Middle frontal gyrus (tissue), 1 donor: ENCODE measurements around the gene ILF3.
"Not testable (repeated sequence)": the region's sequence is repeated elsewhere in the genome, so short reads cannot be mapped to it uniquely, and the experiment has no call there.

Experiments
- DNase-seq: peaks from one replicate; pipeline ENCODE4 v3.0.0-alpha.2; 2015; ENCODE audit warnings: low spot score; ENCODE audit errors: extremely low spot score

Gene ILF3

DNA sequence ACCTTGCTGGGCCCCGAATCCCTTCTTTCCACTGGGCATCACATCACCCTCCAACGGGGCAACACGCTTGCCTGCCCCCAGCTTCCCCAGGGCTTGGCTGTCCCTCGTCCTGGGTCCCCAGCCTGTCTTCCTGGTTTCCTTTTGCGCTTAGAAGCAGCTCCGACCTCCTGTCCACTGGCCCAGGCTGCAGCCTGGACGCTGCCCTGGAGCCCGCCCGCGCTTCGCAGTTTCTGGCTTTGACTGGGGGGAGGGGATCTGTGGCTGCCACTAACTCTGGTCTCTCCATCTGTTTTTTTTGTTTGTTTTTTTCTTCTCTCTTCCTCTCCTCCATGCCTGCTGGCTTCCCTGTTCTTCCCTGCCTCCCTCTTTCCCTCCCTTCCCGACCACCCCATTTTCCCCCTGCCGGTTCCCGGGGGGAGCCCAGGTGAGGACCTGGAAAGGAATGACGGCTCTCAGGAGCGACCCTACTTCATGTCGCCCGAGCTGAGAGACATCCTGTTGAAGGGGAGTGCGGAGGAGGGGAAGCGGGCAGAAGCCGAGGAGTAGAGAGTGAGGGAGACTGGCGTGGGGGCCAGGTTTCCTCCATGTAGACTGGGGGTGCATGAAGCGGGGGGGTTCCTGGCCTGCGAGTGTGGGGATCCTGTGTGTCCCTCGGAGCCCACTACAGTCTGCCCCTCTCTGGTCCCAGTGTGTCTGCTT lies 11.5 kb upstream of the ILF3 start:
- DNase-seq: no peak

DNA sequence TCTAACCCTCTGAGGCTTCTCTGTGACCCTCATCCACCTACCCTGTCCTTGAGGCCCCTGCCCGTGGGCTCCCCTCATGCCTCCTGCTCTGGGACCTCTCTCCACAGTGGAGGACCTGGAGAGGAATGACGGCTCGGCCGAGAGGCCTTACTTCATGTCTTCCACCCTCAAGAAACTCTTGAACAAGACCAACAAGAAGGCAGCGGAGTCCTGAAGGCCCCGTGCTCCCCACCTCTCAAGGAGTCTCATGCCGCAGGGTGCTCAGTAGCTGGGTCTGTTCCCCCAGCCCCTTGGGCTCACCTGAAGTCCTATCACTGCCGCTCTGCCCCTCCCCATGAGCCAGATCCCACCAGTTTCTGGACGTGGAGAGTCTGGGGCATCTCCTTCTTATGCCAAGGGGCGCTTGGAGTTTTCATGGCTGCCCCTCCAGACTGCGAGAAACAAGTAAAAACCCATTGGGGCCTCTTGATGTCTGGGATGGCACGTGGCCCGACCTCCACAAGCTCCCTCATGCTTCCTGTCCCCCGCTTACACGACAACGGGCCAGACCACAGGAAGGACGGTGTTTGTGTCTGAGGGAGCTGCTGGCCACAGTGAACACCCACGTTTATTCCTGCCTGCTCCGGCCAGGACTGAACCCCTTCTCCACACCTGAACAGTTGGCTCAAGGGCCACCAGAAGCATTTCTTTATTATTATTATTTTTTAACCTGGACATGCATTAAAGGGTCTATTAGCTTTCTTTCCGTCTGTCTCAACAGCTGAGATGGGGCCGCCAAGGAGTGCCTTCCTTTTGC lies 10.8 kb upstream of the ILF3 start:
- no peak for DNase-seq

DNA sequence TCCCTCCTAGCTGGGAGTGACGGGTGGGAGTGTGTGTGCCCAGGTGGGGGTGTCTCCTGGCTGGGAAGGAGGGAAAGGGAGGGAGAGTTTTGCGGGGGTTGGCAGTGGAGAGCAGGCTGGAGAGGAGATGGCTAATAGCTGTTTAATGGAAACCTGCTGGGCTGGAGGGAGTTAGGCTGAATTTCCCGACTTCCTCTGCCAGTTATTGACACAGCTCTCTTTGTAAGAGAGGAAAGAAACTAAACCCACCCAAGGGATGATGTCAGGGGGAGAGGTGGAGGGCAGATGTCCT lies 10.2 kb upstream of the ILF3 start:
- DNase-seq: no peak

DNA sequence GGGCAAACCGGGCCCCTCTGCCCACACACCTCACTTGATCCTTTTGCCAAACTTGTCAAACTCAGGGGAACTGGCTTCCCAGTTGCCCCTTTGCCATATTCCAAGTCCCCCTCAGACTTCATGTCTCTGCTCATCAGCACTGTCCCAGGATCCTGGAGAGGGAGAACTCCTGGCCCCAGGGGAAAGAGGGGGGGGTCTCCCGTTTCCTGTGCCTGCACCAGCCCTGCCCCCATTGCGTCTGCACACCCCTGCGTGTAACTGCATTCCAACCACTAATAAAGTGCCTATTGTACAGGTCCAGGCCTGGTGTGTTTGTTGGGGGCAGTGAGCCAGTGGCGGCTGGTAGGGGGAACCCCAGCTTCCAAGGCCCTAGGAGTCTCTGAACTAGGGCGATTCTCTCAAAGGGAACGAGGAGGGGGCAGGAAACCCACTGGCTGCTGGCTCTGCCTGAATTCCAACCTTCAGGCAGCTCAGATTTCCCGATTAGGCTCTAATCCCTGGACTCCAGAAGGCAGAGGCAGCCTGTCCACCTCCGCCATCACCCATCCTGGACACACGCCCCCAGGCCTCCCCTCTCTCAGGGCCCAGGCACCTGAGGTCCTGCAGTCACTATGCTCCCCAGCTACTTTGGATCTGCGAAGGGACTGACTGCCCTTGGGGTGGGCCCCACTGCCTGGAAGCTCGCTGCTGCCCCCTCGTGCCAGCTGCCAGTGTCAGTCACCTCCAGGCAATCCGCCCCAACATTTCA lies 9.7 kb upstream of the ILF3 start:
- peak; percentile 29 for DNase-seq

DNA sequence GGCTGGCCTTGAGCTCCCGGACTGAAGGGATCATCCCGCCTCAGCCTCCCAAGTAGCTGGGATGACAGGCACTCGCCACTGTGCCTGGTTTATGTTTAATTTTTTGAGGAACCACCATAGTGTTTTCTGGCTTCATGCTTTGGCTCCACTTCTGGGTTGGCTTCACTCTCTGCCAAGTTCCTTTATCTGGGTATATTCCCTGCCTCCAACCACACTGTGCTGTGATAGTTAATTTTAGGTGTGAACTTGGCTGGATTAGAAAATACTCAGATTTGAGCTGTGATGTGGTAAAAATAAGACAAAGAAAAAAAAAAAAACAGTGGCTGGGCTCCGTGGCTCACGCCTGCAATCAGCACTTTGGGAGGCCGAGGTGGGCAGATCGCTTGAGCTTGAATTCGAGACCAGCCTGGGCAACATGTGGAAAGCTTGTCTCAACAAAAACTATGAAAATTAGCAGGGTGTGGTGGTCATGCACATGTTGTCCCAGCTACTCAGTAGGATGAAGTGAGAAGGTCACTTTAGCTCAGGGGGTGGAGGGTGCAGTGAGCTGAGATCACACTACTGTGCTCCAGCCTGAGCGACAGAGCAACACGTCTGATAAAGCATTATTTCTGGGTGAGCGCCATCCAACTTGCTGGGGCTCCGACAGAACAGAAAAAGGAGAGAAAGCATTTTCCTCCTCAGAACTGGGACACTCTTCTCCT lies 7.5 kb upstream of the ILF3 start:
- DNase-seq: peak; percentile 5

DNA sequence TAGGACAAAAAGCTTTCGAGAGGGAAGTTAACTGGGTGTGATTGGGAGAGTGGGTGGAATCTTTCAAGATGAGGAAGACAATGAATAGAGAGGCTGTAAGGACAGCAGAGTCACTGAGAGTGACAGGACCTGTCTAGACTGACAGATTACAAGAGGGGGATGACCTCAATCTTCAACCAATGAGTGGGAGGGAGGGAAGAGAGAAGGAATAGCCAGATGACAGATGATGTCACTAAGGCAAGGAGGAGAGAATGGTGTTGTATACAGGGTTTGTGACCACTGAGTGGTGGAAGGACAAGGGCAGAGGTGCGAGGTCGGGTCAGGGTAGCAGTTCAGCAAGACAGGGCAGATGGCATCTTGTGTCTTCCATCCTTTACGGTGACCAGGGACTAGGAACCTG lies 5.8 kb upstream of the ILF3 start:
- no peak for DNase-seq

DNA sequence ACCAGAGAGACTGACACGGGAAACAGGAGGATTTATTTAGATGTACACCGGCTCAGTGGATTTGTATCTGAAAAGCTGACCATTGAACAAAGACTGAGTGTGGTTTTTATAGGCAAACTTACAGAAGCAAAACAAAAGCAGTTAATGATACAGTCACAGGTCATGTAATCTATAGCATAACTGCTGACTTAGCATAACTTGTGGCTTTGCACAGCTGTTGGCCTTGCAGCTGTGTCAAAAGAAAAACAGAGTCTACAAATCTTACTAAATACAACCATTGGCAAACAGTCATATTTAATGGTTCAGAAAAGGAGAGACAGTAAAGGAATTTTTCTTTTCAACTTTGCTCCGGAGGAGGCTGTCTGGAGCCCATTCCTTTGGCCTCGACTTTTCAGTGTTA lies 2.3 kb upstream of the ILF3 start:
- DNase-seq: no peak

DNA sequence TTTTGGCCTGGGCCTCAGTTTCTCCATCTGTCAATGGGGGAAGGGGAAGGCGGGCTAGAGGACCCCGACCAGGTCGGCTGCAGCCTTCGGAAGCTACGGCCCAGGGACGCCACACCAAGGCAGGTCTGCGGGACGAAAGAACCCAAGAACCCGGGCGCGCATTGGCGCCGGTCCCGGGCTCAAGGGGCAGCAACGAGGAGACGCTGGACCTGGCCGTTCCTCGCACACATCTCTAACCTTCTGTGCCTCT lies 739 bp upstream of the ILF3 start:
- DNase-seq: no peak

DNA sequence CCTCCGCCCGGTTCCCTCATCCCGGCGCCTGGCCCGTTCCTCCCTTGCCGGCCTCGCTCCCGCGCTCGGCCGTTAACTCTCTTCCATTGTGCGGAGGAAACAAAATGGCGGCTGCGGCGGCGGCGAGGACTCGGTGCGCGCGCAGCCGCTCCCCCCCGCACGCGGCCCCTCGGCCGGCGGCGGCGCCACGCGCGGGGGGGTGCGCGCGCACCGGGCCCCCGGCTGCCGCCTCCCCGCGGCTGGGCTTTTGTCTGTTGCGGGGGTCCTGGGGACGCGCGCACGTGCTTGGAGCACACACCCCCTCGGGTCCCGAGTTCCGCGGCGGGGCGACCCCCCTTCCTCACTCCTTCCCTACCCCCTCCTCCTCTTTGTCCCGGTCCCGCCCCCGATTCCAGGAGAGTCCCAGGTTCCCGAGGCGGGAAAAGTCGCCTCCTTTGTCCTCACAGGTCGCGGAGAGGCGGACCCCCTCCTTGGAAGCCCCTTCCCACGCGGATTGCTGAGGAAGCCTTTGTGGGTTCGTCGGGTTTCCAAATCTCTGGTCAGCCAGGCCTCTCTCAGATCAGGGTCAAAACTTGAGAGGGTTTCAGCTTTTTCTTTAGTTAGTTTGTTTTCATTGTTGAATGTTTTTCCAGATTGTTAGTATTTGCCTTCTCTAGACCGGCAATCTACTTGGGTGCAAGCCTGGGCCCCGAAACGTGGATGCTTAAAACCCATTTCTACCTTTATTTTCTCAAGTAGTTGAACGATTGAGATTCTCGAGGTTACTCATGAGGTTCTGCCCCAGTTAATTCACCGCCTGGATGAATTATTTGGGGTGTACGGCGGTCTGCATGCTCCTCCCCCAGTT lies 687 bp downstream of the ILF3 start:
- no peak for DNase-seq

DNA sequence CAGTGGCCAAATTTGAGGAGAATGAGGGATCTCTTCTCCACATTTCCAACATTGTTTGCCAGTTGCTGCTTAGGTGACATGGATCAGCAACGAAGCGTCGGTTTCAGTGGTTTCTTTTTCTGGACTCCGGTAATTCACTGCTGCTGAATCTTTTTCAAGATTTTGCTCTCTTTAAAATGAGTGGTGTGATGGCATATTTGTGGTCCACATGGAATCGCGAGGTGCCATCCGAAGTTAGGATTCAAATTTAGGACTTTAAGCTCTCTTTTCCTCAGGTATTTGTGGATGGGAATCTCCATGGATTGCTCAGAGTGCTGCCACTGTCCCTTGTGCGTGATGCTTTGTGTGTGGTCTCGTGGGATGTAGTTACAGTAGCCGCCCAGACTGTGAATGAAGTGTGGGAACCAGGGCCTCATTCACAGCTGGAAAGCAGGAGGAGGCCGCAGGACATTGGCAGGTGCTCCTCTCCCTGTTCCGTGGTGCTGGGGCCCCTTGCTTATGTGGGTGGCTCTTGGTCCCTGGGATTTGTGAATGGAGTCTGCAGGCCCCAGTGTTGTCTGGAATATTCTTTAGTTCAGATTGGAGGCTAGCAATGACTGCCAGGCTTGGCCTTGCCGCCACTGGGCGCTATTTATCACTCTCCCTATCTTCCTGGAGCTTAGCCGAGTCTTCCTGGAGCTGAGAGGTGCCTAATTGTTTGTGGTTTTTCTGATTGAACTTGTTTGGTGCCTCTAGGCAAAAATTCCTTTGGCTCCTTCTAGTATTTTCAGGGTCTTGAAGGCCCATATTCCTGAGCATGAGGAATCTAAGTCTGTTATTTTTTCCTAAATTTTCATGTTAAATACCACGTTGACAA lies 1.5 kb downstream of the ILF3 start:
- DNase-seq: no peak

DNA sequence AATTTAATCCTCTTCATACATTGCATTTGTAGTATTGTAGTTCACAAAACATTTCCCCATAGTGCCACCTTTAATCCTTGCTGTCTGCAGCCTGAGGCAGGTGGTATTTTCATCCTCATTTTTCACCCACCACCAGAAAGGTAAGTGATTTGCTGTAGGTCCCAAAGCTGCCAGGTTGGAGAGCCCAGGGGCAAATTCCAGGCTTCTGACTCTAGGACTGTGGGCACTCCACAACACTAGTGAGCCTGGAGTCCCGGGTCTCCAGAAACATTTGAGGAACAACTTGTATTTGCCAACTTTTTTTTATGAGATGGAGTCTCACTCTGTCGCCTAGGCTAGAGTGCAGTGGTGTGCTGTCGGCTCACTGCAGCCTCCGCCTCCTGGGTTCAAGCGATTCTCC lies 6.2 kb downstream of the ILF3 start:
- no peak for DNase-seq

DNA sequence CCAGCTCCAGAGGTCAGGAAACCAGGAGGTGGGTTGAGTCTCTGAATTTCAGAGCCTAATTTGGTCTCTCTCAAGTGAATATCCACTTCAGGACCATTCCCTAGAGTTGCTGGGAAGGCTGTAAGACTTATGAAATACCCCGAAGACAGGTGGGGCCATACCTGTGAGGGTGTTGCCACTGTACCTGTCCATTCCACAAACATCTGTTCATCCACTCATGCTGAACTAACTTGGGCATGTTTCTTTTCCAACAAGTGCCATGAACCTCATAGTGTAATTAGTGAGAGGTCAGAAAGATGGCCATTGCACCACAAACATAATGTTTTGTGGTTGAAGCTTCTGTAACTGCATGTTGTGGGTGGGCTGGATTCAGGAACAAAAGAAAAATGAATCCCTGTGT lies 7.8 kb downstream of the ILF3 start:
- no peak for DNase-seq

DNA sequence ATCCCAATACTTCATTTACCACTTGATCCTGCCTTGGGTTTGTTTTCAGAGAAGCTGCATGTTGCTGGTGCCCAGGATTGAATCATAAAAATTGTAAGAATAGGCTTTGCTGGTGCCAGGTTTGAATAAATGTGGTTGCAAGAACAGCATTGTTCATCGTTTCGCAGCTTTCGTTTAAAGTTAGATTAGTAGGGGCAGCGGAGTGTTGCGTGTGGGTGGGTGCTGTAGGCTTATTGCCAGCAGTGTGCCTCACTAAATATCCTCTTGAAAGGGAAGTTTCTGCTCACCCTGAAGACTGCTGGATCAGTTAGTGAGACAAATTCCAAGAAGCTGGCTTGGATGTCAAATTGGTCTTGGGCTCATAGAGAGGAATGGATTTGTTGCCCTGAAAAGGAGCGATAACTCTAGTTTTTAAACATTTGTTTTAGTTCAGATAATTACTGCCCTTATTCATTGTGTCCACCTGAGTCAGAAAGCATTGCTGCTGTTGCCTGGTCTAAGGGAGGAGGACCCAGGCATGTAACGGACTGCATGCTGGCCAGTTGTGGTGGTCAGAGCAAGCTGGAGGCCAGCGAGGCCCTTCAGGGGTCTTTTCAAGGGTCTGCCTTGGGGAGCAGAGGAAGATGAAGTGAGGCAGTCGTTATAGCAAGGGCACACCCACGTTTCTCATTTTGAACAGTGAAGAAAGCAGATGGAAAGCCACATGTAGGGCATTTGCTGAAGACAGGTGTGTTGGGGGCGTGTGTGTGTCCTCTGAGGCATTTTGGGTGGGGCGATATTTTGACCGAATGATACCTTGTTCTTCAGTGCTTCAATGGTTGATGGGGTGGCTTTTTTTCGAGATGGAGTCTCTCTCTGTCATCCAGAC lies 8.5 kb downstream of the ILF3 start:
- peak; percentile 20 for DNase-seq

DNA sequence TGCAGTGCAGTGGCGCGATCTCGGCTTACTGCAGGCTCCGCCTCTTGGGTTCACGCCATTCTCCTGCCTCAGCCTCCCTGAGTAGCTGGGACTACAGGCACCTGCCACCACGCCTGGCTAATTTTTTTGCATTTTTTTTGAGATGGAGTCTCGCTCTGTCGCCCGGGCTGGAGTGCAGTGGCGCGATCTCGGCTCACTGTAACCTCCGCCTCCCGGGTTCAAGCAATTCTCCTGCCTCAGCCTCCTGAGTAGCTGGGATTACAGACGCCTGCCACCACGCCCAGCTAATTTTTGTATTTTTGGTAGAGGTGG lies 9.1 kb downstream of the ILF3 start:
- not testable (repeated sequence) for DNase-seq

DNA sequence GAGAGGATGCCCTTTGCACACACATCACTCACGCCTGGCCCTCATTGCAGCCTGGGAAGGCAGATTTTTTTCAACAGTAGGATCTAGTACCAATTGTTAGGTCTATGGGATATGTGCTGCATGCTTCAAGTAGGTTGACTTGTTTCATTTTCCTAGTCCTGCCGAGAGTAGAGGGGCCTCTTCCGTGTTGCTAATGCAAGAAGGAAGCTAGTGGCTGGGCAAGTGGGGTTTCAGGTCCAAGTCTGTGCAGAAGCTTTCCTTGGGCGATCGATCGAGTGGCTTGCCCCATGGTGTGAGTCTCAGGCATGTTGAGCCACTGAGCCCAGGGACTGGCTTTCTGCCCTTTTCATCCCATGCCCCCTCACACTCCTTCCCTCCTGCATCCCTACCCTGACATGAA lies 13.7 kb downstream of the ILF3 start:
- no peak for DNase-seq

DNA sequence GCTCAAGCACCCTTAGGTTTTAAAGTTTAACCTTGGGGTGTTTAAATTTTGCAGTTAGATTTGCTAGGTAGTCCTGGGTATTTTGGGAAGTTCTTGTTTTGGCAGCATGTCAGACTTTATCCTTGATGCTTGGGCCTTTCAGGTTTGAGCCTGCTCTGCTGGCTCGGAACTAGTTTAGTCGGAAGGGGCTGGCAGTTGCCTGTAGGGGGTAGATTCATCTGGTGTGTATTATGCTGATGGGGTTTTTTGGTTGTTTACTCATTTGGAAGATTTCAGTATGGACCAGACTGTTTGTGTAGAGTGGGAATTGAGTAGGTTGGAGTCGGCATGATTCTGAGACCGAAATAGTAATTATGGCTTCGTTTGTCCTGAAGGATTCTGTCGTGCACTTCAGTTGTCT lies 15.1 kb downstream of the ILF3 start:
- DNase-seq: no peak

DNA sequence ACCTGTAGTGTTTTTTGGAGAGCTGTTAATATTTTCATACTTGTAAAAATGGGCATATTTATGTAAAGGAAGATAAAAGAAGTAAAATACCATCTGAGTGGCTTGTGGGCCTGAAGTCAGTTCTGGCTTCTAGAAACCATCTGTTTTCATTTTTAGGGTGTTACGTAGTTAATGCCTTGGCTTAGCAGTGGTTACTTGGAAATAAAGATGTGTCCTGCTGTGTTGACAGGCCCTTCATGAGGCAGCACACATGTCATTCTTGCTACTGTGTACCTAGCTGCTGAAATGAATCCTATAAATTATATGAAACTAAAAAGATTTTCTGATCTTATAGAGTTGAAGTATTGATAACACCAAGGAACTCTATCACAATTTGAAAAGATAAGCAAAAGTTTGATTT lies 16.0 kb downstream of the ILF3 start:
- no peak for DNase-seq

DNA sequence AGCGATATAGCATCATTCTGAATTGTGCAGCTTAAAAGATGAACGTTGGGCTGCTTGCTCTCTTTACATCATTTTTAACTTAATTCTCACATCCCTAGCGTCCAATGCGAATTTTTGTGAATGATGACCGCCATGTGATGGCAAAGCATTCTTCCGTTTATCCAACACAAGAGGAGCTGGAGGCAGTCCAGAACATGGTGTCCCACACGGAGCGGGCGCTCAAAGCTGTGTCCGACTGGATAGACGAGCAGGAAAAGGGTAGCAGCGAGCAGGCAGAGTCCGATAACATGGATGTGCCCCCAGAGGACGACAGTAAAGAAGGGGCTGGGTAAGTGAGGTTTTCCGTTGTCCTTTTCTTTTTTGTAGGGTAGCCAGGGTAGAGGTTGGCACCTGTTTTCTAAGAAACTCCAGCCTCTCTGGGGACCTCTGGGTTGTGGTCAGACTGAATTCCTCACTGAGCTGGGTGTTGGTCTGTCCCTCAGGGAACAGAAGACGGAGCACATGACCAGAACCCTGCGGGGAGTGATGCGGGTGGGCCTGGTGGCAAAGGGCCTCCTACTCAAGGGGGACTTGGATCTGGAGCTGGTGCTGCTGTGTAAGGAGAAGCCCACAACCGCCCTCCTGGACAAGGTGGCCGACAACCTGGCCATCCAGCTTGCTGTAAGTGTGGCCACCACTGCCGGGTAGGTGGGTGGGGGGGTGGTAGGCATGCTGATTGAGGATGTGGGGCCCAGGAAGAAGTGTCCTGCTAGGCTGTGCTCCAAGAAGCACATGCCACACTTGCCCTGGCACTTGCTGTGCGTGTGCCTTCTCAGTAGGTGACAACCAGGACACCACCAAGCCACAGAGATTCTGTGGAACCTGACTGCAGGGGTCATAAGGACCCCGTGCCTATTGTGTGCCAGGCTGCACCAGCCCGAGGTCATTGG lies 17.0 kb downstream of the ILF3 start:
- DNase-seq: no peak

DNA sequence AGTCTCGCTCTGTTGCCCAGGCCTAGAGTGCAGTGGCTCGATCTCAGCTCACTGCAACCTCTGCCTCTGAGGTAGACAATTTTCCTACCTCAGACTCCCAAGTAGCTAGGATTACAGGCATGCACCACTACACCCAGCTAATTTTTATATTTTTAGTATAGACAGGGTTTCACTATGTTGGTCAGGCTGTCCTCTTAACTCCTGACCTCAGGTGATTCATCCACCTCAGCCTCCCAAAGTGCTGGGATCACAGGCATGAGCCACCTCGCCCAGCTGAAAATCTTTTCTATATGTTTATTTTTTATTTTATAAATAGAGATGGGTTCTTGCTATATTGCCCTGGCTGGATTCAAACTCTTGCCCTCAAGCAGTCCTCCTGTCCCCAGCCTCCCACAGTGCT lies 17.8 kb downstream of the ILF3 start:
- not testable (repeated sequence) for DNase-seq
